Measurements from ENCODE around the gene PRLH. TPM values are rescaled to one million over a fixed set of nuclear protein-coding genes. Genes with fewer than 3 reads are reported as not detected.

Gene PRLH
- total and polyA plus RNA-seq, 2 donors (not counting 3 experiments of a cell fraction or from before 2014, with no cell fraction given) = not detected

- CTCF ChIA-PET = interaction anchor here (1.4 to 3.4 kb wide), 3 partner anchors 28 to 31 kb away, joined by 5 to 15 read pairs (median 8); no protein-coding TSS in a partner anchor
- H3K4me3 ChIP-seq (replicated peaks in 1 of 3; ENCODE audit: insufficient read depth in 1 of 3, low read depth in 1 of 3, low read length in 3 of 3) = no peak overlapping the region
- no peaks in the 10 kb centered on the region for H3K4me1 ChIP-seq (ENCODE audit: control insufficient read depth, extremely low read depth, insufficient read depth, low read length)
- H3K9me1 ChIP-seq (replicated peaks; ENCODE audit: control insufficient read depth, extremely low read depth, insufficient read depth, low read length) = no peaks in the 10 kb centered on the region
- BruUV-seq (replicated peaks) = no TSS peak
- no peaks in the 10 kb centered on the region for H4K20me1 ChIP-seq (replicated peaks; ENCODE audit: control insufficient read depth, extremely low read depth, insufficient read depth, low read length)
- H2AFZ ChIP-seq (ENCODE audit: low read depth, low read length) = no peak overlapping the region
- intact Hi-C loops (cut with micrococcal nuclease) = no loop called here
- H3K79me2 ChIP-seq (ENCODE audit: control insufficient read depth, insufficient read depth, low read length) = no peaks in the 10 kb centered on the region
- H3K27ac ChIP-seq (ENCODE audit: insufficient read depth, low read depth, low read length) = no peak overlapping the region
- POLR2A ChIA-PET = no interaction called here
- H3K9ac ChIP-seq (replicated peaks; ENCODE audit: extremely low read depth, insufficient read depth, low read length) = no peak overlapping the region
- DNase-seq (ENCODE audit: low read depth, low spot score) = no peak
- TF ChIP-seq POLR2AphosphoS5 (IDR thresholded peaks at IDR 0.05; ENCODE audit: insufficient read depth, low read depth, low read length) = no peak
- TF ChIP-seq POLR2A (IDR thresholded peaks at IDR 0.05; ENCODE audit: low read depth, low read length) = no peak
- TF ChIP-seq CTCF (IDR thresholded peaks at IDR 0.05; ENCODE audit: extremely low read depth in 1 of 2, insufficient read depth in 1 of 2, low read depth in 1 of 2, low read length in 2 of 2) = no peak
- no peak for TF ChIP-seq GATA2 (IDR thresholded peaks at IDR 0.05; ENCODE audit: insufficient read depth, insufficient read length, low read depth, low read length)
- no peak for TF ChIP-seq MAX (IDR thresholded peaks at IDR 0.05; ENCODE audit: insufficient read depth, insufficient read length)
- TF ChIP-seq MYC (IDR thresholded peaks at IDR 0.05; ENCODE audit: low read depth, low read length) = no peak
- no peak for TF ChIP-seq EZH2 (IDR thresholded peaks at IDR 0.05; ENCODE audit: borderline replicate concordance, low read depth, low read length, severe bottlenecking)
- no peaks in the 10 kb centered on the region for H3K9me3 ChIP-seq (replicated peaks; ENCODE audit: control insufficient read depth, insufficient read depth, low read length)
- H3K27me3 ChIP-seq (ENCODE audit: control insufficient read depth in 2 of 2, insufficient read depth in 2 of 2, low read length in 2 of 2) = no peaks in the 10 kb centered on the region
- dilution Hi-C loops (cut with MboI; ENCODE audit: extremely low pct_ligation_motif_present, low sequenced_read_pairs) = no loop called here
- no peaks in the 10 kb centered on the region for H3K36me3 ChIP-seq (ENCODE audit: control insufficient read depth in 2 of 2, extremely low read depth in 1 of 2, insufficient read depth in 2 of 2, low read length in 2 of 2)
- no peak overlapping the region for H3K4me2 ChIP-seq (ENCODE audit: insufficient read depth, low read length)
- no peak for FAIRE-seq
Observed at GRCh38 chr2:237541243-237541642, 25.1 kb upstream of the PRLH start.

All from endothelial cell of umbilical vein (primary cell).